ENCODE measurements around the gene SPACA9.

- TF ChIP-seq ZZZ3 (IDR thresholded peaks at IDR 0.05; ENCODE audit: control insufficient read depth, insufficient read length, low read depth) (no peak), RCOR1 (conservative IDR thresholded peaks at IDR 0.05; ENCODE audit: low read depth, low read length) (no peak), POLR2AphosphoS5 (IDR thresholded peaks at IDR 0.05; ENCODE audit: low read length) (no peak), CTCF (IDR thresholded peaks at IDR 0.05 in 2 of 3, conservative IDR thresholded peaks at IDR 0.05 in 1 of 3; ENCODE audit: control insufficient read depth in 2 of 3, extremely low read depth in 1 of 3, insufficient read depth in 1 of 3, low read depth in 3 of 3, low read length in 3 of 3) (no peak), GATAD2B (conservative IDR thresholded peaks at IDR 0.05; ENCODE audit: low read depth) (no peak), FOXM1 (IDR thresholded peaks at IDR 0.05; ENCODE audit: low read depth, low read length) (no peak), CHD1 (IDR thresholded peaks at IDR 0.05; ENCODE audit: low read depth, low read length) (no peak)
These were observed 22.8 kb upstream of the SPACA9 start for GRCh38 chr9:132855904-132856303.

All from GM12878 (cell line).